IMR-90 (cell line): Measurements from ENCODE around the gene SPAG7. TPM values are rescaled to one million over a fixed set of nuclear protein-coding genes. Genes with fewer than 3 reads are reported as not detected.

ENCODE experiments used
- ATAC-seq: fragments of 200-7000 bp; cut with Tn5 transposase; 2 replicates; pipeline ENCODE4 v1.9.1; 2020; ENCODE audit warnings: low read depth, mild to moderate bottlenecking, moderate library complexity
- BruUV-seq: library from RNA; stranded (reverse); fragments of 400-500 nt; replicated peaks from 2 replicates; lab custom pipeline; 2021; lab: Mats Ljungman, UMichigan
- CTCF ChIA-PET: fragments of 300-600 bp; formaldehyde crosslinking; extraction: SDS; loops from one replicate; lab custom pipeline; 2021; ENCODE audit warnings: antibody characterized with exemption; lab: Yijun Ruan, JAX
- POLR2A ChIA-PET: fragments of 300-600 bp; sonication (Branson Sonifier 250); formaldehyde crosslinking; loops from one replicate; lab custom pipeline; 2022; ENCODE audit warnings: antibody characterized with exemption; ENCODE audit not compliant: unreplicated experiment; lab: Charles Lee
- DNase-seq: peaks from one replicate; pipeline ENCODE4 v3.0.0; 2013
- H2AFZ ChIP-seq: replicated peaks from 2 replicates; pipeline ENCODE3; 2013; ENCODE audit warnings: low read length, mild to moderate bottlenecking; ENCODE audit not compliant: poor library complexity
- H2AK5ac ChIP-seq: 2 replicates; pipeline ENCODE4 v1.6.1; 2013; ENCODE audit warnings: low read depth, low read length, inconsistent platforms
- H2AK9ac ChIP-seq: replicated peaks from 2 replicates; pipeline ENCODE3; 2013; ENCODE audit warnings: mild to moderate bottlenecking, low read depth, low read length, moderate library complexity; ENCODE audit not compliant: poor library complexity
- H2BK120ac ChIP-seq: 2 replicates; pipeline ENCODE4 v1.6.1; 2013; ENCODE audit warnings: low read depth, low read length, inconsistent platforms
- H2BK15ac ChIP-seq: 3 replicates; pipeline ENCODE4 v1.6.1; 2013; ENCODE audit warnings: low read depth, low read length, inconsistent platforms
- H2BK20ac ChIP-seq: 2 replicates; pipeline ENCODE4 v1.6.1; 2013; ENCODE audit warnings: low read depth, mild to moderate bottlenecking, inconsistent platforms, low read length, moderate library complexity
- H2BK5ac ChIP-seq: 2 replicates; pipeline ENCODE4 v1.6.1; 2013; ENCODE audit warnings: mild to moderate bottlenecking, low read depth, low read length, inconsistent platforms; ENCODE audit not compliant: poor library complexity, severe bottlenecking
- H3K14ac ChIP-seq: replicated peaks from 2 replicates; pipeline ENCODE4 v1.6.1; 2013; ENCODE audit warnings: low read depth, low read length, inconsistent platforms
- H3K18ac ChIP-seq: 2 replicates; pipeline ENCODE4 v1.6.1; 2013; ENCODE audit warnings: low read depth, low read length, control low read depth
- H3K23ac ChIP-seq: 2 replicates; pipeline ENCODE4 v1.6.1; 2013; ENCODE audit warnings: low read depth, low read length, inconsistent platforms
- H3K27ac ChIP-seq: 2 replicates; pipeline ENCODE4 v1.5.1; 2013; ENCODE audit warnings: mild to moderate bottlenecking, control low read depth, low read length; ENCODE audit not compliant: insufficient read depth
- H3K27me3 ChIP-seq: 2 replicates; pipeline ENCODE4 v1.6.1; 2013; ENCODE audit warnings: low read length; ENCODE audit not compliant: control insufficient read depth, insufficient read depth
- H3K36me3 ChIP-seq: 2 replicates; pipeline ENCODE4 v1.6.1; 2013; ENCODE audit warnings: low read length, mixed read lengths; ENCODE audit not compliant: control insufficient read depth, insufficient read depth
- H3K4ac ChIP-seq: 2 replicates; pipeline ENCODE4 v1.6.1; 2013; ENCODE audit warnings: low read depth, low read length, inconsistent platforms
- H3K4me1 ChIP-seq: 2 replicates; pipeline ENCODE4 v1.6.1; 2013; ENCODE audit warnings: low read length, mixed read lengths; ENCODE audit not compliant: control insufficient read depth, insufficient read depth
- H3K4me2 ChIP-seq: 2 replicates; pipeline ENCODE4 v1.6.1; 2013; ENCODE audit warnings: low read depth, mild to moderate bottlenecking, control low read depth, low read length, moderate library complexity
- H3K4me3 ChIP-seq: 2 replicates; pipeline ENCODE4 v1.5.1; 2013; ENCODE audit warnings: low read depth, mild to moderate bottlenecking, control low read depth, low read length, moderate library complexity; ENCODE audit not compliant: insufficient read depth
- H3K56ac ChIP-seq: 2 replicates; pipeline ENCODE4 v1.6.1; 2013; ENCODE audit warnings: low read length, inconsistent platforms; ENCODE audit not compliant: insufficient read depth; ENCODE audit errors: extremely low read depth
- H3K79me1 ChIP-seq, 2 experiments: 2 replicates each; pipeline ENCODE4 v1.6.1; 2013; ENCODE audit warnings: low read length in 2 of 2, inconsistent platforms in 1 of 2, low read depth in 1 of 2
- H3K9ac ChIP-seq: 2 replicates; pipeline ENCODE4 v1.6.1; 2013; ENCODE audit warnings: low read depth, low read length, control low read depth
- H3K9me1 ChIP-seq: 2 replicates; pipeline ENCODE4 v1.6.1; 2013; ENCODE audit warnings: low read length, inconsistent platforms; ENCODE audit not compliant: insufficient read depth
- H3K9me3 ChIP-seq: 2 replicates; pipeline ENCODE4 v1.6.1; 2013; ENCODE audit warnings: low read length; ENCODE audit not compliant: control insufficient read depth, insufficient read depth
- H4K20me1 ChIP-seq: 2 replicates; pipeline ENCODE4 v1.6.1; 2013; ENCODE audit warnings: low read length, inconsistent platforms; ENCODE audit not compliant: insufficient read depth
- H4K5ac ChIP-seq: 2 replicates; pipeline ENCODE4 v1.6.1; 2013; ENCODE audit warnings: mild to moderate bottlenecking, low read depth, low read length, control low read depth
- H4K8ac ChIP-seq, 2 experiments: 2 replicates each; pipeline ENCODE4 v1.6.1; 2013; ENCODE audit warnings: low read depth in 2 of 2, low read length in 2 of 2, control low read depth in 1 of 2, inconsistent platforms in 1 of 2
- H4K91ac ChIP-seq: 2 replicates; pipeline ENCODE4 v1.6.1; 2013; ENCODE audit warnings: low read depth, low read length, inconsistent platforms; ENCODE audit not compliant: insufficient read depth
- BHLHE40 ChIP-seq: fragments of 150-350 bp; IDR thresholded peaks from 2 replicates; pipeline ENCODE4 v1.6.1; 2016; ENCODE audit warnings: mild to moderate bottlenecking, low read depth, low read length
- CEBPB ChIP-seq: IDR thresholded peaks from 2 replicates; pipeline ENCODE4 v1.6.1; 2012; ENCODE audit warnings: low read depth, low read length, improper control_type of control experiment
- ELK1 ChIP-seq: fragments of 150-350 bp; IDR thresholded peaks from 2 replicates; pipeline ENCODE4 v1.6.1; 2016; ENCODE audit warnings: low read depth, mild to moderate bottlenecking, low read length, moderate library complexity, borderline replicate concordance
- MAFK ChIP-seq: IDR thresholded peaks from 2 replicates; pipeline ENCODE4 v1.6.1; 2012; ENCODE audit warnings: low read depth, low read length, improper control_type of control experiment
- MXI1 ChIP-seq: IDR thresholded peaks from 2 replicates; pipeline ENCODE4 v1.6.1; 2012; ENCODE audit warnings: low read depth, mild to moderate bottlenecking, low read length, moderate library complexity, borderline replicate concordance
- POLR2A ChIP-seq: IDR thresholded peaks from 2 replicates; pipeline ENCODE4 v1.6.1; 2012; ENCODE audit warnings: mild to moderate bottlenecking, low read depth, low read length
- SMC3 ChIP-seq: fragments of 150-350 bp; IDR thresholded peaks from 2 replicates; pipeline ENCODE4 v1.6.1; 2016; ENCODE audit warnings: low read depth, mild to moderate bottlenecking, antibody characterized with exemption, low read length, moderate library complexity
- USF2 ChIP-seq: fragments of 150-350 bp; IDR thresholded peaks from 2 replicates; pipeline ENCODE4 v1.6.1; 2017; ENCODE audit warnings: mild to moderate bottlenecking, antibody characterized with exemption, low read length, low read depth
- WGBS, 2 experiments: methylation state at CpG; one replicate each; pipeline versions ENCODE4 v1.1.5 to v1.1.7; 2013; ENCODE audit warnings: missing lambda C conversion rate in 2 of 2; ENCODE audit not compliant: insufficient read length in 1 of 2; ENCODE audit errors: extremely low coverage in 2 of 2; 5-methylcytosine and 5-hydroxymethylcytosine counted together
- dilution Hi-C: fragments of 300-500 bp; cut with HindIII; formaldehyde crosslinking; loops from one replicate; pipeline ENCODE4 v1.14.3; 2018; ENCODE audit warnings: low sequenced_read_pairs; ENCODE audit not compliant: unreplicated experiment
- in situ Hi-C: fragments of 300-500 bp; cut with MboI; formaldehyde crosslinking; loops from 3 replicates; pipeline ENCODE4 v1.14.3; 2019; ENCODE audit warnings: low sequenced_read_pairs, inconsistent platforms, mixed read lengths
- intact Hi-C: fragments of 100-400 bp; cut with micrococcal nuclease; formaldehyde crosslinking; loops from 2 replicates; pipeline ENCODE4 v1.10.0; 2022
- polyA plus RNA-seq, 3 experiments: library from polyadenylated mRNA; depleted of rRNA; stranded (reverse); fragments of >200 nt; gene quantifications; 2 replicates each; pipeline ENCODE4 v1.2.3, GENCODE V29; 2012; ENCODE audit warnings: low replicate concordance in 1 of 3
- total RNA-seq: library from RNA; depleted of rRNA; stranded (reverse); fragments of >200 nt; gene quantifications from 2 replicates; pipeline ENCODE4 v1.2.3, GENCODE V29; 2012

Gene SPAG7
- total and polyA plus RNA-seq, 2 of the 4 experiments (the other 2 are of a cell fraction), result 50.2 to 108 TPM

- Histone ChIP-seq H2AK5ac (peak overlapping the region; percentile 100), H3K23ac (peak overlapping the region; percentile 88), H2BK15ac (peak overlapping the region; percentile 10; the same call in 2 of the 3 replicates), H4K91ac (peak overlapping the region; percentile 99), H2AFZ (peak overlapping the region; percentile 91), H3K9ac (peak overlapping the region; percentile 99), H3K9me3 (no peaks in the 10 kb centered on the region), H3K56ac (peak overlapping the region; percentile 99; the same call in 1 of the 2 replicates), H3K9me1 (peaks cover 23% of the 10 kb centered on the region), H3K4me3 (peak overlapping the region; percentile 39), H4K5ac (peak overlapping the region; percentile 5; the same call in 1 of the 2 replicates), H4K8ac (peak overlapping the region; percentile 96 to 97; a peak in 3 of 4 replicates), H2BK5ac (peak overlapping the region; percentile 94), H3K4me2 (peak overlapping the region; percentile 54), H3K18ac (peak overlapping the region; percentile 0), H4K20me1 (peaks cover 3% of the 10 kb centered on the region; the same call in 1 of the 2 replicates), H3K14ac (peak overlapping the region; percentile 83), H2AK9ac (peak overlapping the region; percentile 100), H2BK20ac (peak overlapping the region; percentile 71), H3K27me3 (no peaks in the 10 kb centered on the region), H3K36me3 (peaks cover 31% of the 10 kb centered on the region), H3K79me1 (peaks cover 18 to 70% of the 10 kb centered on the region in 2 experiments), H3K4me1 (peaks cover 14% of the 10 kb centered on the region), H3K4ac (peak overlapping the region; percentile 100), H2BK120ac (peak overlapping the region; percentile 85), H3K27ac (peak overlapping the region; percentile 79)
- ATAC-seq (no peak), DNase-seq (peak; percentile 55)
- dilution Hi-C loops (no loop called here), intact Hi-C loops (loop anchor here (5.0 kb wide), 1 partner anchor 62 kb away; no protein-coding TSS in a partner anchor), in situ Hi-C loops (no loop called here)
- 63% methylated on average over 6 of the region's 16 CpGs; no CpG with 5 or more reads in 1 of the 2 experiments for WGBS, 2 experiments
- no TSS peak for BruUV-seq
- TF ChIP-seq SMC3, result no peak
- peak; percentile 50 for TF ChIP-seq BHLHE40
- TF ChIP-seq USF2, result no peak
- TF ChIP-seq MXI1, result no peak
- TF ChIP-seq ELK1, result no peak
- TF ChIP-seq CEBPB, result peak; percentile 62
- no peak for TF ChIP-seq MAFK
- no peak for TF ChIP-seq POLR2A
- ChIA-PET POLR2A (interaction anchor here (1.4 kb wide), 1 partner anchor 9 kb away, joined by 4 read pairs; no protein-coding TSS in a partner anchor), CTCF (no interaction called here)
These were observed 2.0 kb upstream of the SPAG7 start for GRCh38 chr17:4969551-4970173.
